Measurements from ENCODE around the gene ST3GAL6.

ST3GAL6 gene, protein sequence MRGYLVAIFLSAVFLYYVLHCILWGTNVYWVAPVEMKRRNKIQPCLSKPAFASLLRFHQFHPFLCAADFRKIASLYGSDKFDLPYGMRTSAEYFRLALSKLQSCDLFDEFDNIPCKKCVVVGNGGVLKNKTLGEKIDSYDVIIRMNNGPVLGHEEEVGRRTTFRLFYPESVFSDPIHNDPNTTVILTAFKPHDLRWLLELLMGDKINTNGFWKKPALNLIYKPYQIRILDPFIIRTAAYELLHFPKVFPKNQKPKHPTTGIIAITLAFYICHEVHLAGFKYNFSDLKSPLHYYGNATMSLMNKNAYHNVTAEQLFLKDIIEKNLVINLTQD

GRCh38 chr3:98763076-98763475 is at the start of gene ST3GAL6:
ST3GAL6 (plus strand) TSS chr3:98763340; CDS start chr3:98768441, 5,101 bp downstream.
- DNase-seq = peak; percentile 34

DNA sequence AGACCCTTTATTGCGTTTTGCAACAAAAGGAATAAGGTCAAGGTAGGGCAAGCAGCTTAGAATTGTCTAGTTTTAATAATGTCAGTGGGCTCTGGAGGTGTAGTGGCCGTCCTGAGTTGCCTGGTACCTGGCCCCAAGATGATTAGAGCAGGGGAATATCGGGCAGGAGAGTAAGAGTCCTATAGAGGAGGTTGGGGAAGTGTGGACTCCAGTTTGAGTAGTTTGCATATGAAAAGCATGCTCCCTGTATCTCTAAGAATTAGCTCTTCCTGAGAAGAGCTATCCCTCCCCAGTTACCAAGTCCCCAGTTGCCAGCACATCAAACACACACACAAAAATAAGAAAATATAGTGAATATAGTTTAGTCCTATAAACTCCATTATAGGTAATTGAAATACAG is 49.2 kb upstream of the ST3GAL6 start:
- DNase-seq = no peak

DNA sequence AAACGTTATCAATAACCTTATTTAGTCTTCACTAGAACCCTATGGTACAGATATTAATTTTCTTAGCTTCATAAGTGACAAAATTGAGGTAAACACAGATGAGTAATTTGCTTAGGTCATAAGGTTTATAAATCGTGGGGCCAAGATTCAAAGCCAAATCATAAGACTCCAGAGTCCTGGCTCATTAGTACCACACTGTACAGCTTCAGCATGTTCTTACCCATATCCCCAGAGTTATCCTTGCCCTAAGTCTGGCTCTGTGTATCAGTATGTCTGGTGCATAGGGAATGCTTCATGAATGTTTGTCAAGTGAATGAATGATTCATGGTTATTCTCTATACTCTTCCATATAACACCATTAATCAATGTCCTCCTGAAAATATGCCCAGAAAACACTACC is 45.6 kb upstream of the ST3GAL6 start:
- no peak for DNase-seq

DNA sequence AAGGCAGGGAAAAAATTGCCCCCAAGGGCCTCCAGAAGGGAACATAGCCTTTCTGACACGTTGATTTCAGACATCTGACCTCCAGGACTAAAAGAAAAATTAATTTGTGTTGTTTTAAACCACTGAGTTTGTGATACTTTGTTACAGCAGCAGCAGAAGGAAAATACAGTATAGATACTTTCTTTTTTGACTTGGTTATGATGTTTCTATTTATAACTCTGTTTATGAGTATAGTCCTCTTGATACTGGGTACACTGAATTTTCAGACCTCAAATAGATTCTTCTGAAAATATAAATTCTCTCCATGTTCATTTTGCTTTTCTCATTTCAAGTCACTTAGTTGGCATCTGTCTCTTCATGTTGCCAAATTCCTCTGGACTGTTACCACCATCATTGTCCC is 44.4 kb upstream of the ST3GAL6 start:
- no peak for DNase-seq

DNA sequence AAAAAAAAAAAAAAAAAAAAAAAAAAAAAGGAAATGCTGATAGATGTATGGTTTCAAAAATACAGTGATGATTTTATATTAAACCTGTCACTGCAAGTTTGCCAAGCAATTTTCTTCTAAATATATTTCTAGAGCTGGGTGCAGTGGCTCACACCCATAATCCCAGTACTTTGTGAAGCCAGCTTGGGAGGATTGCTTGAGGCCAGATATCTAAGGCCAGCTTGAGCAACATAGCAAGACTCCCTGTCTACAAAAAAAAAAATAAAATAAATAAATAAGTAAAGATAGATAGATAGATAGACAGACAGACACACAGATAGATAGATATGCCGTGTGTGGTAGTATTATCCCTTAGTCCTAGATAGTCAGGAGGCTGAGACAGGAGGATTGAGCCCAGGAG is 41.4 kb upstream of the ST3GAL6 start:
- DNase-seq = no peak

DNA sequence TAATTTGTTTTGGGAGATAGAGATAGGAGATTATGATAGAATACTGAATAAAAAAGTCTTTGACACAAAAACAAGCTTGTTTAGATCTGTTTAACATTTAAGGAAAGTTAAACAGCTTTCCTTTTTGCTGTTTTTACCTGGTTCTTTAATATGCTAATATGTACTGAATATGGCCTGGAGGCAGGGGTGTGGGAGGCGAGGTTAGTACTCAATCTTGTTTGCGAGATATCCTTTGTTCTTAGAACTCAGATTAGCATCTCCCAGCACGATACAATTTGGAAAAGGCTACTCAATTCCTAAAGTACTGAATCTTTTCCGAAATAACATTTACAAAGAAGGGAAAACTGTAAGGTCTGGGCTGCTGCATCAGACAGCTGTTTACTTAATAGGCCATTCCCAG is 40.8 kb upstream of the ST3GAL6 start:
- DNase-seq = no peak

DNA sequence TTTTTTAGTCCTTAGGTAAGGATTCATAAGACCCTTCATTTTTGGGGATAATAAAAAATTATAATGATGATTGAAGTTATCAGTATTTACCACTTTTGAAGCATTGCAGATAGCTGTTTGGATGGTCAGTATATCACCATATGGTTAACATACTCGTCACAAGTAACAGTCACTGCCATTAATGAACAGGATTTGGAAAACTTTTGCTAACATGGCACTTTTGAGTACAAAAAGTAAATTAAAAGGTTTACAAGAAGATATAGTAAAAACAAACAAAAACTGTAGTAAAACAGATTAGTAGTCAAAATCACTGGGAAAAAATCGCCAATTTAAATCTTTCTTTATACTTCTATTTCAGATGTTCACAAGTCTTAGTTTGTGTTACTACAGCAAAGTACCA is 37.8 kb upstream of the ST3GAL6 start:
- DNase-seq = no peak

- no peak for DNase-seq
These were observed 37.1 kb upstream of the ST3GAL6 start for GRCh38 chr3:98726084-98726483.

DNA sequence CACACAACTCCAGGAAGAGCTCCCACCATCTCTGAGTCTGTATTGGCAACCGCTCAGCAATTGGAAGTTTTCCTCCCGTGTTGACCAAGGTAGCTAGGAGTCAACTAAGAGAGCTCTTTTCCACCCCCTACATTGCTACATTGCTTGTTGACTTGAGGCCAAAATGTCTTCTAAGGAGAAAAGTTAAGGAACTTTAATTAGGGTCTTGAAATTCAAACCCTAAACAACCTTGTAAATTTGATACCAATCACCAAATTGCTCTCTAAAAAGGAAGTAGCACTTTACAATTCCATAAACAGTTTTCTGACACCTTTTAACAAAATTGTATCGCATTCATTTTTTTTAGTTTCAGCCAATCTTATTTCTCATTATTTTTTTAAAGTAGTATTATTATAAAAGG is 35.5 kb upstream of the ST3GAL6 start:
- DNase-seq = no peak

DNA sequence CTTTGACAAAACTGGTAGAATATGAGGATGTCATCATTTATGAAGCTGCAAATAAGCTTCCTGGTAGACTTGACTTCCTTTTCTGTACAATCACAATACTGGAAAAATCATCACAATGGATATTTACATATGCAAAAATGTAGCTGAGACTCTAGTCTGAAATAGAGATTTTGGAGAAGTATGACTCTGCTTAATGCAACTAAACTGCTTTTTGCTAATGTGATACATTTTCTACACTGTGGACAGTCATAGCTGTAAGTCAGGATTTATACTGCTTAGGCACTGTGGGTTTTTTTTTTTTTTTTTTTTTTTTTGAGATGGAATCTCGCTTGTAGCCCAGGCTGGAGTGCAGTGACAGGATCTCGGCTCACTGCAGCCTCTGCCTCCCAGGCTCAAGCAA is 34.5 kb upstream of the ST3GAL6 start:
- DNase-seq = no peak

GRCh38 chr3:98730338-98730737 is 32.8 kb upstream of the ST3GAL6 start:
- DNase-seq = peak; percentile 46

DNA sequence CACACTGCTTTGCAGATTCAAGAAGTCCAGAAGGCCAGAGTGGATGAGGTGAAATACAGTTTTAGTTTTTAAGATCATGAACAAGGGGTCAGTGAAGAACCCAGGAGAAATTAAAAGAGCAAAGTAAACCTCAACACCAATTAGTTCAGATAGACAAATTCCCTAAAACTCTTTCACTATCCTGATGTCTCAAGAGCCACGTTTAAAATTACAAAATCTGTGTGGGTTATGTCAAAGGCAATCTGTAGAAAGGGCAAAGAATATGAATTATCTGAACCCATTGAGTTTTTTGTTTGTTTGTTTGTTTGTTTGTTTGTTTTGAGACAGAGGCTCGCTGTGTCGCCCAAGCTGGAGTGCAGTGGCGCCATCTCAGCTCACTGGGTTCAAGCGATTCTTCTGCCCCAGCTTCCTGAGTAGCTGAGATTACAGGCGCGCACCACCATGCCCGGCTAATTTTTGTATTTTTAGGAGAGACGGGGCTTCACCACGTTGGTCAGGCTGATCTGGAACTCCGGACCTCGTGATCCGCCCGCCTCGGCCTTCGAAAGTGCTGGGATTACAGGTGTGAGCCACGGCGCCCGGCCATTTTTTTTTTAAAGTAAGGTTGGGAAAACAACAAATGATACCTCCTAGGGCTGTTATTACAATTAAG is 32.1 kb upstream of the ST3GAL6 start:
- DNase-seq = no peak

DNA sequence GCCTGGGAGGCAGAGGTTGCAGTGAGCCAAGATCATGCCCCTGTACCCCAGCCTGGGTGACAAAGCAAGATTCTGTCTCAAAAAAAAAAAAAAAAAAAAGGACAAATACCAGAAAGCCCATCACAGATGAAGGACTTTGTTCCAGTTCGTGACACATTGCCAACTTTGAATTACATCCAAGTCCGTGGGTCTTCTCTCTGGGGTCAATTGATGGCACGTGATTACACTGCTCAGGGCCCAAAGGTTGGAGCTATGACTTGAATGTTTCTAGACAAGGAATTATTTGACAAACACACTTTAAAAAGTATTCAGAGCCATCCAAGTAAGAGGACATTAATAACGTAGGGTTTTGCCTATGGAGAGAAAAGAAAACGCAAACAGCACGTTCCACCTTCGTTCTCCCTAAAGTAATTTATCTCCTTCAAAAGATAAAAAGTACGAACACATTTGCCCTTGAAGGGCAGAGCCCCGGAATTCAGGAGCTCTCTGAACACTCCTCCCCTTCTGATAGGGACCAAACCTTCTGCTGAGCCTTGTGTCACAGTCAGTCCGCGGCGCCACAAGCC is 31.3 kb upstream of the ST3GAL6 start:
- no peak for DNase-seq

DNA sequence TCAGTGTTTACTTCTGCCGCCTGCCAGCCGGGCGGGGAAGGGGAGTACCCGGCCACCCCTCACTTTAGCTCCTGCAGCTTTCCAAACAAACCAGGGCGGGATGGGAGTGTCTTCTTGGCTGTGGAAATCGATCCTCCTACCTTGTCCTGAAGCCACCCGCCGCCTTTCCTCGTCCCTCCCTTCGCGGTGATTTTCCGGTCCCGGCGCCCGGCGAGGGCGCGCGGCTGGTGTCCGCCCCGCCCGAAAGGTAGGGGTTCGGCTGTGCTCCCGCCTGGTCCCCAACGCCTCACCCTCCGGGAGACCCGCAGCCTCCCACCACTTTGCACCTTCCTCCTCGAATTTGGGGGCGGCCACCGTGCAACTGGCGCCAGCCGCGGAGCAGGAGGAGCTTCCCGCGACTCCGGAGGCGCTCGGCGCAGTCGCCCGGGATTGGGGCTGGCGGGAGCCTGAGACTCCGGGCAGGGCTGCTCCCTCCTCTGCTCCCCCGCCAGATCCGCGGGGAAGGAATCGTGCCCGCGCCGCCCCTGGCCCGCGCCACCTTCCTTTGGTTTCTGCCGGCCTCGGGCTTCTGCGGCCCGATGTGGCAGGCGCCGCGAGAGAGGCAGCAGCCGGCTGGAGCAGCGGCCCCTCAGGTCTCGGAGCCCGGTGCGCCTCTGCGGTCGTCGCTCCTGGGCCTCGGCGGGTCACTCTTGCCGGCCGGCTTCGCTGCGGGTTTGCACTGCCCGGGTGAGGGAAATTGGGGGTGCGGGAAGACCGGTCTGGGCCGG is 30.7 kb upstream of the ST3GAL6 start:
- DNase-seq = no peak

GRCh38 chr3:98733053-98733811 is 29.9 kb upstream of the ST3GAL6 start:
- DNase-seq = no peak

GRCh38 chr3:98733812-98734281 is 29.3 kb upstream of the ST3GAL6 start:
- no peak for DNase-seq

DNA sequence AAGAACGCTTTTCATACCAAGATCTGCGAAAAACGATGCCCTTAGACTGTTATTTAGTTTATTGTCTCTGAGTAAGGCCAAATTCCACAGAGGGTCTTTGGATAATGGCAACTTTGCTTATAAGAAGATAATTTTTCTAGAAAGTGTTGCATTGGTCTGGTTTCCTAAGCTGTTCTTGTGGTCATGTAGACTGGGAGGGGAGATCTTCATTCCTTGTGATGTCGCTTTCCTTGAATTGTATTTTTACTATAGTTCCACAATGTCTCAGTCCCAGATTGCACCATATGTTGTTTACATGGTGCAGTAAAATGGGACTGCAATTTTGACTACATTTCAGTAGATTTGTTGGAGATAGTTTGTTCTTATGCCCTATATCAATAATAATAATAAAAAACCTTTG is 28.8 kb upstream of the ST3GAL6 start:
- DNase-seq = no peak

DNA sequence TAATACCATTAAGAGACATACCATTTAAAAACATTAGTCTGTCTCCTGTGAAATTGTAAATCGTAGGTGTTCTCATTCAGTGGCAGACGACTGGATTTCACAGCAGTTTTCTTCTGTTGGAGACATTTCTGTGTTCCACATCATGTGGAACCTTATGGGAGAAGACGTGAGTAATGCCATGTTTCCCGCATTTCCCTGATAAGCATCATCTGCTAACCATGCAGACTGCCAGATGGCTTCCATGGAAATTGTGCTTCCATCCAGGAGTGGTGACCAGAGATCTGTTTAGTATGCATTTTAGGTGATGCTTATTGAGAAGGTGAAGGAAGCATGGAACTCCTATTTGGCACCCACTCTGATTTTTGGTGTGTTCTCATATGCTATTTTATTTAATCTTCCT is 28.4 kb upstream of the ST3GAL6 start:
- DNase-seq = no peak

GRCh38 chr3:98735296-98735695 is 27.8 kb upstream of the ST3GAL6 start:
- no peak for DNase-seq

DNA sequence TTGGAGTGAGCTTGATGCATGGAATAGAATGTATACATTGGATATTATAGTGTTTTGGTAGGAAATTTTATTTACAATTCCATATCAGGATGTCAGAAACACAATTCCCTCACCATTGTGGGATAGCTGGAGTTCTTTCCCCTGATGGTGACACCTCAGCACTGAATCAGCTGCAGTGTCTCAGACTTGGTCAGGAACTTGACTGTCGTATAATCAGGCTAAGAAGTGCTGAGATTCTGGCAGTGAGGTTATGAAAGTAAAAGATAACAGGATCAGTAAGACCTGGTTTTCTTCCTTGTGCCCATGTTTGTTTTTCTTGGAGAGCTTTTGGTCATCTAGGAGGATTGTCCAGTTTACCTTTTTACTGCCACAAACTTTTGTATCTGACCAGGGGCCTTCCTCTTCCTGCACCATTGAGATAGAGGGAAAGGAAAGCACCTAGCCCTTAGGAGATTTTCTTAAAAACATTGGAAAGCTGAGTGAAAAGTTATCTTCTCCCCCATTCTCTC is 27.3 kb upstream of the ST3GAL6 start:
- DNase-seq = no peak

DNA sequence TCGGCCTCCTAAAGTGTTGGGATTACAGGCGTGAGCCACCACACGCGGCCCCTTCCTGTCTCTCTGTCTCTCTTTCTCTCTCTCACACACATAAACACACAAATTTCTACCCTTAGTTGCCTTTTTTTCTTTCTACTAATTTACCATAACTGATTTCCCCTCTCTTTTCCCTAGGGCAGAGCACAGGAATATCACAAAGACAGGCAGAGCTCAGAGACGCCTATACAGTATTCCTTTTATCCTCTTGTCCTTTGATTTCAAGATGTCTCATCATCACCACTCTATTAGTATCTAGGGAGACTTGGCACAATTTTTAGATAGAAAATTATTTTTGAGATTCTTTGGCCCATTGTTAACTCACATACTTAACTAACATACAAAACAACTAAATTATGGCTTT is 25.8 kb upstream of the ST3GAL6 start:
- DNase-seq = no peak

GRCh38 chr3:98739266-98739665 is 23.9 kb upstream of the ST3GAL6 start:
- no peak for DNase-seq

GRCh38 chr3:98740324-98740723 is 22.8 kb upstream of the ST3GAL6 start:
- no peak for DNase-seq

Measured in CD4-positive, alpha-beta T cell treated with Interleukin-15 for 1 hour (primary cell).